ENCODE results near the gene UTP3. TPM values are rescaled to one million over a fixed set of nuclear protein-coding genes. Genes with fewer than 3 reads are reported as not detected.

Gene UTP3
- total and polyA plus RNA-seq, 4 donors, result 6.5 to 12.8 (median 10.9) TPM

GRCh38 chr4:70703619-70704214, 15.4 kb downstream of the UTP3 start:
- peak; percentile 7 for TF ChIP-seq REST (IDR thresholded peaks at IDR 0.05)
- peak; percentile 15 for TF ChIP-seq SP1 (IDR thresholded peaks at IDR 0.05)
- peak; percentile 72 for TF ChIP-seq YY1 (IDR thresholded peaks at IDR 0.05)
- no peak for TF ChIP-seq RXRA (IDR thresholded peaks at IDR 0.05)
- no peak for TF ChIP-seq ATF3 (IDR thresholded peaks at IDR 0.05)
- TF ChIP-seq GABPA (IDR thresholded peaks at IDR 0.05 in 1 of 2, conservative IDR thresholded peaks at IDR 0.05 in 1 of 2), result peak in 1 of 2 donors; percentile 0
- TF ChIP-seq NR2F2 (IDR thresholded peaks at IDR 0.05), result no peak
- TF ChIP-seq FOXA2 (IDR thresholded peaks at IDR 0.05), result peak; percentile 41
- Histone ChIP-seq H3K27me3 (ENCODE audit: control insufficient read depth in 4 of 4, insufficient read depth in 4 of 4, low read length in 3 of 4) (no peaks in the 10 kb centered on the region), H3K36me3 (ENCODE audit: control insufficient read depth in 4 of 4, insufficient read depth in 3 of 4, low read depth in 1 of 4, low read length in 3 of 4) (no peaks in the 10 kb centered on the region), H3K9ac (ENCODE audit: low read depth in 1 of 2, low read length in 2 of 2) (peak overlapping the region; percentile 83 to 87), H3K4me1 (ENCODE audit: control insufficient read depth in 4 of 4, insufficient read depth in 4 of 4, low read length in 3 of 4) (peaks cover 0 to 17% (median 8%) of the 10 kb centered on the region in 4 donors), H3K27ac (ENCODE audit: low read depth in 1 of 2, low read length in 2 of 2) (peak overlapping the region; percentile 97 to 99), H3K4me3 (ENCODE audit: low read depth in 1 of 3, low read length in 3 of 3) (peak overlapping the region; percentile 74 to 100 (median 84)), H3K9me3 (ENCODE audit: control insufficient read depth in 4 of 4, low read length in 3 of 4) (no peaks in the 10 kb centered on the region)
- 3% methylated on average over 11 of the region's 11 CpGs for WGBS
- DNase-seq (ENCODE audit: low spot score), result no peak

GRCh38 chr4:70704215-70704930, 16.0 kb downstream of the UTP3 start:
- WGBS, result under 1% methylated on average over 58 of the region's 58 CpGs
- Histone ChIP-seq H3K36me3 (ENCODE audit: control insufficient read depth in 4 of 4, insufficient read depth in 3 of 4, low read depth in 1 of 4, low read length in 3 of 4) (no peaks in the 10 kb centered on the region), H3K9me3 (ENCODE audit: control insufficient read depth in 4 of 4, low read length in 3 of 4) (no peaks in the 10 kb centered on the region), H3K4me1 (ENCODE audit: control insufficient read depth in 4 of 4, insufficient read depth in 4 of 4, low read length in 3 of 4) (peaks cover 1 to 19% (median 9%) of the 10 kb centered on the region in 4 donors), H3K4me3 (ENCODE audit: low read depth in 1 of 3, low read length in 3 of 3) (peak overlapping the region; percentile 74 to 100 (median 84)), H3K27me3 (ENCODE audit: control insufficient read depth in 4 of 4, insufficient read depth in 4 of 4, low read length in 3 of 4) (no peaks in the 10 kb centered on the region), H3K27ac (ENCODE audit: low read depth in 1 of 2, low read length in 2 of 2) (peak overlapping the region; percentile 97 to 99), H3K9ac (ENCODE audit: low read depth in 1 of 2, low read length in 2 of 2) (peak overlapping the region; percentile 83 to 87)
- TF ChIP-seq HNF4G (IDR thresholded peaks at IDR 0.05) (no peak), REST (IDR thresholded peaks at IDR 0.05) (peak; percentile 10), MAX (IDR thresholded peaks at IDR 0.05) (no peak), NR2F2 (IDR thresholded peaks at IDR 0.05) (no peak), YY1 (IDR thresholded peaks at IDR 0.05) (peak; percentile 8), RAD21 (IDR thresholded peaks at IDR 0.05) (peak in 1 of 2 donors; percentile 40), ATF3 (IDR thresholded peaks at IDR 0.05) (no peak), TAF1 (conservative IDR thresholded peaks at IDR 0.05) (peak; percentile 34), JUND (IDR thresholded peaks at IDR 0.05) (peak in 1 of 2 donors; percentile 22), SP1 (IDR thresholded peaks at IDR 0.05) (peak; percentile 25), CTCF (IDR thresholded peaks at IDR 0.05; ENCODE audit: low read depth, low read length, missing input control) (peak; percentile 26)
- peak; percentile 77 for DNase-seq (ENCODE audit: low spot score)
